ENCODE results near the gene GRIK2. TPM values are rescaled to one million over a fixed set of nuclear protein-coding genes. Genes with fewer than 3 reads are reported as not detected.

The GRIK2 gene
- total and polyA plus RNA-seq, 2 experiments from 2014 or later = 0.21 to 0.45 TPM

GRCh38 chr6:101539510-101540245 is 146.2 kb downstream of the GRIK2 start:
- no peak overlapping the region for H3K4me3 ChIP-seq
- no peak overlapping the region for H3K27ac ChIP-seq
- peak in 1 of 2 donors; percentile 65 for DNase-seq (ENCODE audit: low read depth in 1 of 2, low spot score in 1 of 2)
- no peaks in the 10 kb centered on the region for H3K36me3 ChIP-seq
- H3K4me1 ChIP-seq (ENCODE audit: low read depth) = no peaks in the 10 kb centered on the region
- no peaks in the 10 kb centered on the region for H3K9me3 ChIP-seq (ENCODE audit: low read depth)
- no peaks in the 10 kb centered on the region for H3K27me3 ChIP-seq
- no peak for TF ChIP-seq CTCF (IDR thresholded peaks at IDR 0.05; ENCODE audit: low read depth, low read length)

GRCh38 chr6:101541894-101542293 is 148.4 kb downstream of the GRIK2 start:
- Histone ChIP-seq H3K4me1 (ENCODE audit: low read depth) (no peaks in the 10 kb centered on the region), H3K36me3 (no peaks in the 10 kb centered on the region), H3K4me3 (no peak overlapping the region), H3K27me3 (no peaks in the 10 kb centered on the region), H3K27ac (no peak overlapping the region), H3K9me3 (ENCODE audit: low read depth) (no peaks in the 10 kb centered on the region)
- no peak for TF ChIP-seq CTCF (IDR thresholded peaks at IDR 0.05; ENCODE audit: low read depth, low read length)
- DNase-seq (ENCODE audit: low read depth in 1 of 2, low spot score in 1 of 2) = no peak

- TF ChIP-seq CTCF (IDR thresholded peaks at IDR 0.05; ENCODE audit: low read depth, low read length) = no peak
- no peaks in the 10 kb centered on the region for H3K36me3 ChIP-seq
- H3K27ac ChIP-seq = no peak overlapping the region
- no peaks in the 10 kb centered on the region for H3K4me1 ChIP-seq (ENCODE audit: low read depth)
- no peaks in the 10 kb centered on the region for H3K27me3 ChIP-seq
- H3K4me3 ChIP-seq = no peak overlapping the region
- no peaks in the 10 kb centered on the region for H3K9me3 ChIP-seq (ENCODE audit: low read depth)
- DNase-seq (ENCODE audit: low read depth in 1 of 2, low spot score in 1 of 2) = no peak
These were observed 150.3 kb downstream of the GRIK2 start for GRCh38 chr6:101543796-101544195.

GRCh38 chr6:101544286-101544685 is 150.8 kb downstream of the GRIK2 start:
- H3K4me3 ChIP-seq = no peak overlapping the region
- H3K27me3 ChIP-seq = no peaks in the 10 kb centered on the region
- H3K4me1 ChIP-seq (ENCODE audit: low read depth) = no peaks in the 10 kb centered on the region
- no peaks in the 10 kb centered on the region for H3K36me3 ChIP-seq
- no peak for DNase-seq (ENCODE audit: low read depth in 1 of 2, low spot score in 1 of 2)
- TF ChIP-seq CTCF (IDR thresholded peaks at IDR 0.05; ENCODE audit: low read depth, low read length) = no peak
- H3K9me3 ChIP-seq (ENCODE audit: low read depth) = no peaks in the 10 kb centered on the region
- no peak overlapping the region for H3K27ac ChIP-seq

GRCh38 chr6:101545191-101545590 is 151.7 kb downstream of the GRIK2 start:
- H3K4me1 ChIP-seq (ENCODE audit: low read depth) = no peaks in the 10 kb centered on the region
- no peak overlapping the region for H3K4me3 ChIP-seq
- no peaks in the 10 kb centered on the region for H3K27me3 ChIP-seq
- no peaks in the 10 kb centered on the region for H3K9me3 ChIP-seq (ENCODE audit: low read depth)
- no peaks in the 10 kb centered on the region for H3K36me3 ChIP-seq
- no peak overlapping the region for H3K27ac ChIP-seq
- DNase-seq (ENCODE audit: low read depth in 1 of 2, low spot score in 1 of 2) = peak in 1 of 2 donors; percentile 13
- TF ChIP-seq CTCF (IDR thresholded peaks at IDR 0.05; ENCODE audit: low read depth, low read length) = no peak

Data from cardiac muscle cell (in vitro differentiated cells and primary cell).